Body of pancreas (tissue), 4 donors: ENCODE results near the gene EVX2. TPM values are rescaled to one million over a fixed set of nuclear protein-coding genes. Genes with fewer than 3 reads are reported as not detected.

Experiments
- ATAC-seq: fragments of 150-250 bp; one replicate; pipeline ENCODE4 v1.9.1; 2016
- DNase-seq, 4 donors: peaks; one replicate each; pipeline ENCODE4 v3.0.0-alpha.2; 2019
- H3K27ac ChIP-seq, 4 donors: fragments of 200-600 bp; sonication (generic); 1 replicate in 3 of 4; 2 replicates in 1 of 4; pipeline versions ENCODE4 v1.5.1 to v1.6.1; 2016 to 2019; ENCODE audit warnings: mild to moderate bottlenecking in 1 of 4, mixed read lengths in 1 of 4, moderate library complexity in 1 of 4
- H3K27me3 ChIP-seq, 2 donors: fragments of 200-600 bp; sonication (generic); one replicate each; pipeline ENCODE4 v1.6.0; 2016; ENCODE audit warnings: mild to moderate bottlenecking in 1 of 2
- H3K36me3 ChIP-seq, 2 donors: fragments of 200-600 bp; sonication (generic); replicated peaks in 1 of 2; 2 replicates each; pipeline ENCODE4 v1.5.1; 2016; ENCODE audit warnings: low read depth in 2 of 2; ENCODE audit not compliant: insufficient read depth in 1 of 2
- H3K4me1 ChIP-seq: fragments of 200-600 bp; sonication (generic); one replicate; pipeline ENCODE4 v1.6.0; 2016
- H3K4me3 ChIP-seq, 2 donors: fragments of 200-600 bp; sonication (generic); 1 replicate in 1 of 2; 2 replicates in 1 of 2; pipeline ENCODE4 v1.5.1; 2016 to 2019
- H3K9me3 ChIP-seq, 3 donors: fragments of 200-600 bp; sonication (generic); 1 replicate in 2 of 3; 2 replicates in 1 of 3; pipeline ENCODE4 v1.5.1; 2016
- CTCF ChIP-seq, 7 experiments: fragments of 450-650 bp in 4 of 7; fragments of 200-600 bp in 3 of 7; sonication (generic) in 3 of 7; IDR thresholded peaks; one replicate each; pipeline ENCODE4 v1.5.1; 2016 to 2019; ENCODE audit warnings: antibody characterized with exemption in 7 of 7
- POLR2A ChIP-seq, 3 donors: fragments of 450-650 bp; IDR thresholded peaks; one replicate each; pipeline ENCODE4 v1.6.1; 2016; ENCODE audit warnings: antibody characterized with exemption in 3 of 3, mild to moderate bottlenecking in 2 of 3
- WGBS, 2 donors: methylation state at CpG; one replicate each; pipeline ENCODE4 v1.1.5; 2017; 5-methylcytosine and 5-hydroxymethylcytosine counted together
- intact Hi-C: fragments of 100-400 bp; cut with DNase I; formaldehyde crosslinking; loops from one replicate; pipeline ENCODE4 v1.15.1; 2023
- total RNA-seq, 2 donors: library from RNA; depleted of rRNA; stranded (reverse); fragments of >200 nt; gene quantifications; one replicate each; pipeline ENCODE4 v1.1.0, GENCODE V29; 2016

Gene EVX2
- total RNA-seq, 2 donors from 2014 or later = not detected

GRCh38 chr2:176109192-176109901, 25.6 kb upstream of the EVX2 start:
- no peak for TF ChIP-seq CTCF (IDR thresholded peaks at IDR 0.05)
- no peak for TF ChIP-seq POLR2A (IDR thresholded peaks at IDR 0.05)
- Histone ChIP-seq H3K36me3 (no peaks in the 10 kb centered on the region), H3K4me3 (no peak overlapping the region), H3K4me1 (peaks cover 20% of the 10 kb centered on the region), H3K9me3 (no peaks in the 10 kb centered on the region), H3K27me3 (peaks cover 0 to 78% of the 10 kb centered on the region in 2 donors), H3K27ac (no peak overlapping the region)
- ATAC-seq = no peak
- no peak for DNase-seq
- 5 to 6% methylated on average over 26 of the region's 26 CpGs for WGBS, 2 donors
- intact Hi-C loops = no loop called here

GRCh38 chr2:176107731-176108181, 24.0 kb upstream of the EVX2 start:
- peaks cover 0 to 77% of the 10 kb centered on the region in 2 donors for H3K27me3 ChIP-seq
- DNase-seq = no peak
- H3K4me3 ChIP-seq = no peak overlapping the region
- H3K9me3 ChIP-seq = no peaks in the 10 kb centered on the region
- 4% methylated on average over 54 of the region's 59 CpGs; no CpG with 5 or more reads in 1 of the 2 donors for WGBS, 2 donors
- ATAC-seq = no peak
- no peak for TF ChIP-seq CTCF (IDR thresholded peaks at IDR 0.05)
- no peak for TF ChIP-seq POLR2A (IDR thresholded peaks at IDR 0.05)
- intact Hi-C loops = no loop called here
- no peaks in the 10 kb centered on the region for H3K36me3 ChIP-seq
- H3K27ac ChIP-seq = no peak overlapping the region
- peaks cover 22% of the 10 kb centered on the region for H3K4me1 ChIP-seq

- Histone ChIP-seq H3K36me3 (no peaks in the 10 kb centered on the region), H3K27me3 (peaks cover 0 to 72% of the 10 kb centered on the region in 2 donors), H3K4me3 (no peak within 1 kb of the TSS), H3K9me3 (no peaks in the 10 kb centered on the region), H3K27ac (no peak within 1 kb of the TSS), H3K4me1 (peaks cover 22% of the 10 kb centered on the region)
- DNase-seq = peak in 2 of 4 donors; percentile 31 to 42
- peak; percentile 62 for ATAC-seq
- no peak for TF ChIP-seq POLR2A (IDR thresholded peaks at IDR 0.05)
- no peak for TF ChIP-seq CTCF (IDR thresholded peaks at IDR 0.05)
- intact Hi-C loops = no loop called here
- WGBS, 2 donors = 0 to 2% methylated on average over 8 to 71 of the region's 85 CpGs
These were observed 23.1 kb upstream of the EVX2 start, which contains the start of gene HOXD11 for GRCh38 chr2:176106581-176107539. TSS of gene HOXD11 (plus strand) at chr2:176107280. CDS start at chr2:176107356, 76 bp downstream.

GRCh38 chr2:176105730-176106580, 22.2 kb upstream of the EVX2 start:
- ATAC-seq (no peak), DNase-seq (no peak)
- no peaks in the 10 kb centered on the region for H3K9me3 ChIP-seq
- H3K27me3 ChIP-seq = peaks cover 0 to 64% of the 10 kb centered on the region in 2 donors
- H3K4me1 ChIP-seq = peaks cover 22% of the 10 kb centered on the region
- intact Hi-C loops = no loop called here
- WGBS, 2 donors = 3 to 6% methylated on average over 25 of the region's 25 CpGs
- TF ChIP-seq CTCF (IDR thresholded peaks at IDR 0.05) (no peak), POLR2A (IDR thresholded peaks at IDR 0.05) (no peak)
- no peak overlapping the region for H3K4me3 ChIP-seq
- H3K36me3 ChIP-seq = no peaks in the 10 kb centered on the region
- H3K27ac ChIP-seq = no peak overlapping the region
